GM21360 (cell line): ENCODE data around the gene SCRT2.
"Not testable (repeated sequence)": the region's sequence is repeated elsewhere in the genome, so short reads cannot be mapped to it uniquely, and the experiment has no call there.

Experiments
- ATAC-seq: cut with Tn5 transposase; IDR thresholded peaks from one replicate; pipeline ENCODE4 v1.9.1; 2021; ENCODE audit warnings: mild to moderate bottlenecking, moderate library complexity; ENCODE audit not compliant: unreplicated experiment

SCRT2 gene

DNA sequence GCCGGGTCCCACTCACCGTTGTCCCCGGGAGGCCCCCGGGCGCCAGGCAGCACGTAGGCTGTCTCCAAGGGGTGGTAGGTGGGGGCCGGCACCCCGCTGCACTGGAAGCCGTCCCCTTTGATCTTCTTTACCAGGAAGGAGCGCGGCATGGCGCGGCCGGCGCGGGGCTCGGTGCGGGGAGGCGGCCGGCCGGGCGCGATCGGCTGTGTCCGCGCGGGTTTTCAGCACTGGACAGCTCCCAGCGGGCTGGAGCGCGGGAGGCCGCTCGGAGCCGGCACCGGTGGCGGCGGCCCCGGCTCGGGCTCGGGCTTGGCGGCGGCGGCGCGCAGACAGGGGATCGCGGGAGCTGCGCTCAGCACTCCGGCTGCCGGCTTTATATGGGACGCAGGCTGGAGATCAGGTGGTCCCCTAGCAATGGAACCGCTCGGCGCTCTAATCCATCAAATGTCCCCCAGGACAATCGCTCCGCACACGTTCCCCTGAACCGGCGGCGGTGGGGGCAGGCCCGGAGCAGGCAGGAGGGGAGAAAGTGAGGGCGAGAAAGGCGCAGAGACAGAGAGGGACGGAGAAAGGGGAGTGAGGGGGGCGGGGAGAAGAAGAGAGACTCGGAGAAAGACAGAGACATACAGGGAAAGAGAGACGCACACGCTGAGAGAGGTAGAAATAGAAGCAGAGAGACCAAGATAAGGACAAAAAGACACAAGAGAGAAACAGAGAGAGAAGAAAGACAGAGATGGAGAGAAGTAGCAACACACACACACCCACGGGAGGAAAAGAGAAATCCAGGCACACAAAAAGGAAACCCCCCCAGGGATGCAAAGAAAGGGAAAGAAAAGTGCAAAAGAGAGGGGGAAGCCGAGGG lies at the start of gene SCRT2:
TSS of gene SCRT2 (minus strand) at position 350 of the 862 bp plus-strand sequence. CDS start at position 149, 201 bp downstream.
- no peak for ATAC-seq

DNA sequence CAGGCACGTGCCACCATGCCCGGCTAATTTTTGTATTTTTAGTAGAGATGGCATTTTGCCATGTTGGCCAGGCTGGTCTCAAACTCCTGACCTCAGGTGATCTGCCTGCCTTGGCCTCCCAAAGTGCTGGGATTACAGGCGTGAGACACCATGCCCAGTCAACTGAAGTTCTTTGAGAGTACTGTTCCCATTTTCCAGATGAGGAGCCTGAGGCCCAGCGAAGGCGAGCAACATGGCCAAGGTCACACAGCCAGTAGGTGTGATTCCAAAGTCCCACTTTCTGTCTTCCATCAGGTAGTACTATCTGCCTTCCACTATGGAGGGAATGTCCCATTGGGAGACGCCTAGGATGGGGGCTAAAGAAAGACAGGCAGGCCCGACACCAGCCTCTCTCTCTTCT lies 49.2 kb upstream of the SCRT2 start:
- ATAC-seq, result not testable (repeated sequence)

DNA sequence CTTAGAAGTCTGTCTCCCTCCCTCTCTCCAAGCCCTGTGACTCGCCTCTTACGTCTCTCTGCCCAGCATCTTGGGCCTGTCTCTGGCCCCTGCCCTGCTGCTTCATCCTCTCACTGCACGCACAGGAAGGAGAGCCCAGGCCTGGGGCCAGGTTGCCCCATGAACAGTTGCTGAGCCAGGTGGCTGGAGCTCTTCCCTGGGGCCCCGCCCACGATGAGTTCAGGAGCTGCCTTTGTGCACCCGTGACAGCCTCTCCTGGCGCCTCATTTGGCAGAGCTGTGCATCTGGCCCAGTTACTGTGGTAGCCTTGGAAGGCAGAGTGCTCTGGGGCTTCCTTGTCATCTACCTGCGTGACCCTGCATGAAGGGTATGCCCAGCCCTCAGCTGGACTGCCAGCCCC lies 48.2 kb upstream of the SCRT2 start:
- ATAC-seq, result no peak

DNA sequence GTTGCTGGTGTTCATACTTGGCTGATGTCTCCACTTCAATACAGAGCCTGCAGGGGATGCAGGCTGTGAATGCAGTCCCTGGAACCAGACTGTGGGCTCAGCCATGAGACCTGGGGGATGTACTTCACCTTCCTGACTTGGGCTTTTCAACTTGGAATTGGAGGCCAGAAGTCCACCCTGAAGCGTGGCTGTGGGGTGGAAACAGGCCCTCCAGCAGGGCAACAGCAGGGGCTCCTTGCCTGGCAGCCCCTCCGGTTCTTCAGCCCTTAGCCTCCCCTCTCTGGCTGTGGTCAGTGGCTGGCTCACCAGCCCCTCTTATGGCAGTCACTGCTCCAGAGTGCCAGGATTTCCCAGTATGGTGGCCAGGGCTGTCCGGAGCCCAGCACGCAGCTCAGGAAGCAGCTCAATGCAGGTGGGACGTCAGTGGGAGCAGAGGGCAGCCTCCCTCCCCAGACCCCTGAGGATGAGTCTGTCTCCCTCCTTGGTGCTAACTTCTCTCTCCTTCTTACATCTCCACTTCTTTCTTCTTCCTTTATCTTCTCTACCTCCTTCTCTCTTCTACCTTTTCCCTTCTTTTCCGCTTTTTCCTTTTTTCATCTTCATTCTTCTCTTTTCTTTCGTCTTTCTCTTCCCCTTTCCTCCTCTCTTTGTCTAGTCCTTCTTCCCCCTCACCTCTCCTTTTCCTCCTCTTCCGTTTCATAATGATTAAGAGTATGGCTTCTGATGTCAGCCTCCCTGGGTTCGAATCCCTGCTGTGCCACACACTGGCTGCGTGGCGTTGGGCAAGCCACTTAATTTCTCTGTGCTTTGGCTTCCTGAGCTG lies 47.4 kb upstream of the SCRT2 start:
- ATAC-seq, result no peak

DNA sequence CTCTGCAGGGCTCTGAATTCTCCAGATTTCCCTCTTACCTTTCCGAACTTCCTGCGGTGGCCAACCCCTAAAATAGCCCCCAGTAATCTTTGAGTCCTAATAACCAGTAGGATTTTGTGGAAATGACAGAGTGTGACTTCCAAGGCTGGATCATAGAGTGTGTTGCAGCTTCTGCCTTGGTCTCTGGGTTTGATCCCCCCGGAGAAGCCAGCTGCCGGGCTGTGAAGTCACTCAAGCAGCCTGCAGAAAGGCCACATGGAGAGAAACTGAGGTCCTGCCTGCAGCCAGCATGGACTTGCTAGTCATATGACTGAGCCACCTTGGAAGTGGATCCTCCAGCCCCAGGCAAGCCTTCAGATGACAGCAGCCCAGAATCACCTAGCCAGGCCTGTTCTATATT lies 46.3 kb upstream of the SCRT2 start:
- ATAC-seq, result no peak

DNA sequence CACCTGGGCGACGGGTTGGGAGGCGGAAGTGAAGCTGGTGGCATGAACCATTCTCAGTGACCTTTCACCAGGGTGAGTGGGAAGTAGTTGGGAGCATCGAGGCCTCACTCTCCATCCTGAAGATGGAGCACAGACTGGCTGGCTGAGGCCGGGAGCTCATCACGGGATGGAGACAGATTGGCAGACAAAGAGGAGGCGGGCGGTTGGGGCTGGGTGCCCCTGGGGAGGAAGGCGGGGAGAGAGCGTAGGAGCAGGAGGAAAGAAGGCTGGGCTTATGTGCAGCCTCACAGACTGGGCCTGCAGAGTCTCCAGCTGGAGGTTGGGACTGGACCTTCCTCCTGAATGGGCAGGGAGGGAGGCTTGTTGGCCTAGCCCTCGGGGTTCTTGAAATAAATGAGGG lies 44.2 kb upstream of the SCRT2 start:
- ATAC-seq, result no peak

DNA sequence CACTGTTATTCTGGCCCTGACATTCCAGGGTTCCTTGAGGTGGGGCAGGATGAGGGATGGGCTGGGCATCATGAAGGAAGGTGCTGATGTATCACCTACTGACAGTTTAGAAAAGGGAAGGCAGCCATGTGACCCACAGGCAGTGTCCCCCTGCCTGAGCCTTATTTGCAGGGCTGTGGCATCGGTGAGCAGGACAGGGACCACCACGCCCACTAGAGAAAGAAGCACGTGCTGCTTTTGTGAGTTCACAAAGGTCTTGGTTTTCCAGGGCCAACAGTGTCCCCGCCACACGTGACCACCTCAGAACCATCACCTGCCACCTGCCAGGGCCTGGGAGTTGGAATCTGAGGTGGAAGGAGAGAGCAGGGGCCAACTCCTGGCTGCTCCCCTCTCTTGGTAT lies 43.5 kb upstream of the SCRT2 start:
- ATAC-seq, result no peak

DNA sequence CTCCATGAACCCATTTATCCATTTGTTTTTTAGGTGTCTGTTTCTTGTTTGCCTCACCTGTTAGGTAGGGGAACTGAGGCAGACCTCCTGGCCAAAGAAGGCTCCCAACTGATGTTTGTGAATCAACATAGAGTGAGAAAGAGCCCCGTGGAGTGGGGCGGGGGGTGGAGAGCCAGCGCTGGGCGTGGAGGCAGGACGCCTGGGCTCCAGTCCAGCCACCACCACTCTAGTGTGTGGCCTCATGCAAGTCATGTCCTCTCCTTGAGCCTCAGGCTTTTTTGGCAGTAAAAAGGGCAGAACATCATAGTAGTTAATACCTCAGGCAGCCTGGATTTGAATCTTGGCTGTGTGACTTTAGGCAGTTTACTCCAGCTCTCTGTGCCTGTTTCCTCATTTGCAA lies 42.2 kb upstream of the SCRT2 start:
- no peak for ATAC-seq

DNA sequence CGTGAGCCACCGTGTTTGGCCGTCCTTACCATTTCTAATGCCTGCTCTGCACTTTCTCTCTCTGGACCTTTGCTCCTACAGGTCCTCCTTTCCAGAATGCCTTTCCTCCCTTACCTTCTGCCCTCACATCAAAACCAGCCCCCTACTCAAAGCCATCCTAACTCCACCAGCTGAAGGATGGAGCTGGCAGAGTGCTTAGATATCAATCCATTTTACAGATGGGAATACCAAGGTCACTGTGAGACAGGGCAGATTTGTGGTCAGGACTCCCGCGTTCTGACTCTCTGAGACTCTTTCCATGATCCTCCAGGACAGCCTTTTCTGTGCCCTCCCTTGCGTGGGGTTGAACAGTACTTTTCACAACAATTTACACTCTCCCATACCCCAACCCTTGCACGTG lies 41.7 kb upstream of the SCRT2 start:
- ATAC-seq, result no peak

DNA sequence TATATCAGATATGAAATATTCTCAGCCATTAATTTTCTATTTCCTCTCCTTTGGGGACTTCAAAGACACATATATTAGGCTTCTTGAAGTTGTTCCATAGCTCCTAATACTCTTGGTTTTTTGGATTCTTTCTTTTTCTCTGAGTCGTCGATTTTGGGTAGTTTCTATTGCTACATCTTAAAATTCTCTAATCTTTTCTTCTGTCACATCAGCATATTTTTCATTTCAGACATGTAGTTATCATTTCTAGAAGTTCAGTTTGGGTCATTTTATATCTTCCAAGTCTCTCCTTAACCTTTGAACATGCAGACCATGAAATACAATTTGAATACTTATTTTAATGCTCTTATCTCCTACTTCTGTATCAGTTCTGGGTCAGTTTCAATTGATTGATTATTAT lies 38.9 kb upstream of the SCRT2 start:
- ATAC-seq, result no peak

DNA sequence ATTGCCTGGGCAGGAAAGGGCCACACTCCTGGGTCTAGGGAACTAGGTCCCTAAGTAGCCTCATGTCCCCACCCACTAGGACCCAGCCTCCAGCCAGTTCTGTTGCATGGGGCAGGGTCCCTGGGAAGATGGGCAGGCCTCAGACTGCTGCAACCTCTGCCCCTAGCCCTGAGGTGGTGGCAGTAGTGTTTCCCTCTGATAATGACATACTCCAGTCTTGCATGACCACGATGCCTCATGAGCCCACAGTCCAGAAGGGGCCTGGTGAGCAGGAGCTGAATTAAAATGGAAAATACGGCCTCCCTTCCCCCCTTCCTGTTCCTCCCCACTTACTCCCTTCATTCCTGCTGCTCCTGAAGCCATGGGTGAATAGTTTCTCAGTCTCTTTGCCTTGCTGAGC lies 36.0 kb upstream of the SCRT2 start:
- no peak for ATAC-seq

DNA sequence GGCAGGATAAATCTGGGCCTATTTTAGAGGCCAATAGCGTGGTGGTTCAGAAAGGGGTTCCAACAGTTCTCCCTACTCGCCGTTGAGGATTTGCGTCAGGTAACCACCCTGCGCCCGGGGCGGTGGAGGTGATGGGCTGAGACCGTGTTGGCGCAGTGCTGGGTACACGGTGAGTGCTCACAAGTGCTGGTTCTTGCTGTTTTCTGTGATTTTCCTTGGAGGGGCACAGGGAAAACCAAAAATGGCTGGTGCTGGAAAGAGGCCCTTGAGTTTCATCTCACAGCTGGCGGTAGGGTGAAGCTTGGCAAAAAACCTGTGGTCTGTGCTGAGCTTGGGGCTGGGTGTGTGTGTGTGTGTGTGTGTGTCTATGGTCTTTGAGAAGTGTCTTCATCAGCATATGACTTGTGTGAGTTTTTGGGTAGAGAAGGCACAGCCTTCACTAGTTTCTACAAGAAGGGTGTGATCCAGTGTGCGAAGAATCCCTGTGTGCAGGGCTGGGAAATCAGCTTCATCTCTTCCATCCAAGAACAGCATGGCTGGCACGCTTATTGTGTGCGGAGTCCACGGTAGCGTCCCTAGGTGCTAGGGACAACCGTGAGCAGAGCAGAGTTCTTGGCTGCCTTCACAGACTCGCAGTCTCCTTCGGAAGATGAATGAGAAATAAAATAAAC lies 35.3 kb upstream of the SCRT2 start:
- no peak for ATAC-seq

DNA sequence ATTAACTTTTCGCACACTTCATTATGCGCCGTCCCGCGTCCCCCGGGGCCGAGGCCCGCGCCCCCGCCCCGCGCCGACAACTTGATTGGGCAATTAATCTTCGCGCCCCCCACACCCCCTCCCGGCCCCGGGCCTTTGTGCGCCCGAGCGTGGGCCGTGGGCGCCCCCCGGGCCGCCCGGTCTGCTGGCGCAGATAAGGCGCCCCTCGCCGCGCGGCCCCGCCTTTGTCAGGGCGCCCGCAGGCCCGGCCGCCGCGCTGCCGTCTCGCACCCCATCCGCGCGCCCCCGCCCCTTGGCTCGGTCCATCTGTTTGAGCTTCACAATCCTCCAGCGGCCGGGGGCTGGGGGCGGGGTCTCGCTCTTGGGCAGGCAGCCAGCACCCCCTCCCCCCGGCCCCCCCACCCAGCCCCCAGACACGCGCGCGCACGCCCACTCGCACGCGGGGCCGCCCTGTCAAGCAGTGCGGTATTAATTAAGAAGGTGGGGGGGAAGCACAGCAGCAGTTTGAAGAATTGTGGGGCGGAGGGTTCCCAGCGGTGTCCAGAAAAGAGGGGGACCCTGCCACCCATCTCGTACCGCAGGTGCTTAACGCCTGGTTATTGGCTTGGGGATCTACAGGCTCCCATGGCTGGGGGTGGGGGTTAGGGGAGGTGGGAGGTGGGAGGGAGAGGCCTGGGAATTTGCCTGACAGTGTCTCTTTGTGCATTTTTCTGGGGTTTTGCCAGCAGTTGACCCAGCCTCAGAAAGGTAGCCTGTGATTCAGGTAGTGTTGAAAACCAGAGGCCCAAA lies 34.6 kb upstream of the SCRT2 start:
- ATAC-seq, result no peak

DNA sequence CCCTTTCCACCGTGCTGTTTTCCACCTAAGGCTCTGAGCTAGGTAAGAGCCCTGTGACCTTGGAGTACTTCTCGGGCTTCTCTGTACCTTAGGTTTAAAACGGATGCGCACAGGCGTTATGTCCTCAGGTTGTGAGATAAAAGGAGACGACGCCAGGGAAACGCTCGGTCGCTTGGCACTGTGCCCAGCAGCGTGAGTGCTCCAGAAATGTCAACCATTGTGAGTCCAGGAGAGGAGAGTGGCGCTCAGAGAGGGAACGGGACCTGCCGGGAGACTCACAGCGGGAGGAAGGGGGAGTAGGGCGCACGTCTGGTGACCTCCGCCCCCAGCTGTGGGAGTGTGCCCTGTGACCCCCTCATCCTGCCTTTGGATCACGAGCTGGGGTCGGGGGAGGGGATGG lies 33.8 kb upstream of the SCRT2 start:
- ATAC-seq, result no peak

DNA sequence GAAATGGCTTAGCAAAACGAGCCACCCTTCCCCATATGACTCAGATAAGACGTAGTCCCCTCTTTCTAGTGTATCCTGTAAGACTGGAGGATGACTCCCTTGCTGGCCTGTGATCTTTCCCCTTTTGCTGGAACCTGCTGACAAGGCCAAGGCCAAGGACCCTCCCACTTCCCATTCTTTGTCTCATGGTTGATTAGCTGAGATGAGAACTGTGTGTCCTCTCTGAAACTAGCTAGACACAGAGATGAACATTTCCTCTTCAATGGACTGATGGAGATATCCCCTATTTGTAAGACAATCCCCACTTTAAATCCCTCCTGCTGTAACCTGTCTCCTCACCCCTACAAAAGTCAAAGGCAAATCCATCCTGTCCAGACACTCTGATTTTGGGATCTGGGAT lies 33.4 kb upstream of the SCRT2 start:
- ATAC-seq, result no peak

DNA sequence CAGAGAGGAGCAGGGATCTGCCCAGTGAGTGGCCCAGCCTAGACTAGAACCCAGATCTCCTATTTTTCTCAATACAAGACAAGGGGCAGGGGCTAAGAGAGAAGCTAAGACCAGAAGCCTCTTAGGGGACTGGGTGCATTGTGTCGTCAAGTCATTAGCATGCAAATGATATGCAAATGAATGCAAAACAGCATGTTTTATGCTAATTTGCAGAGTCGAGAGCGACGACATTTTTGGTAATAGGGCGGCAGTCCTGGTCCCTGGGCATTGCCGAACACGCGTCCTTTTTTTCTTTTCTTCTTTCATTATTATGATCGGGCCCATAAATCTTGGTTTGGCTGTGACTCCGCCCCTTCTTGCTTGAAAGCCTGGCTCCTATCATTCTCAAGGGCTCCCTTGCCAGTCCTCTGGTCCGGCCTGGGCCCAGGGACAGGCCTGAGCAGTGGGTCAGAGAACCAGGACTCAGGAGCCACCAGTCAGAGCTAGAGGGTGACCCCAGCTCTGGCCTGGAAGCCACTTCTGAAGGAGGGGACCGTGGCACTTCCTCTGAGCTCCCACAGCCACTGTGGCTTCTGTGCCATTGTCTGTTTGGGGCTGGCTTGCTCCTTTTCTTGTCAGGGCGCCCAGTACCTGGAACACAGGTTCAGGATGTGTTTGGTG lies 32.0 kb upstream of the SCRT2 start:
- no peak for ATAC-seq

DNA sequence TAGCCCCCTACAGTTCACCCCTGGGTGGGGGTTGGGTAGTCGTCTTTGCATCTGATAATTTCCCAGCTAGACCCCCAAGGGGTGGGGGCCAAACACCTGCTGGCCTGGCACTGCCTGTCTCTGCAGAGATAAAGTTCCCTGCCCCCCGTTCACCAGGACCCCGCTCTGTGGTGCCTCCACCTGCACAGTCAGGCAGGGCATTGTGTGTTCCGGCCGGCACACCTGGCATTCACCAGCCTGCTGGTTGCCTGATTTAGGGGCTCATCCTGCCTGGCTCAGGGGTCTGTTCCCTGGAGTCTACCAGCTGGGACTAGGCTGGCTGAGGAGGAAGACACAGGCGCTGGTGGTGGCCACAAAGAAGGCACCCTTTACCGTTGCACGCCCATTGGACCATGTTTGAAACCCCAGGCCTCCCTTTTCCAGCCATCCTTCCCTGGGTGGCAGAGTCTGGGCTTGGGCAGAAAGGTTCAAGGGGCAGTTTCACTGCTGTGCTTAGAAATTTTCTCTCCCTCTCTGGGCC lies 30.8 kb upstream of the SCRT2 start:
- ATAC-seq, result no peak

DNA sequence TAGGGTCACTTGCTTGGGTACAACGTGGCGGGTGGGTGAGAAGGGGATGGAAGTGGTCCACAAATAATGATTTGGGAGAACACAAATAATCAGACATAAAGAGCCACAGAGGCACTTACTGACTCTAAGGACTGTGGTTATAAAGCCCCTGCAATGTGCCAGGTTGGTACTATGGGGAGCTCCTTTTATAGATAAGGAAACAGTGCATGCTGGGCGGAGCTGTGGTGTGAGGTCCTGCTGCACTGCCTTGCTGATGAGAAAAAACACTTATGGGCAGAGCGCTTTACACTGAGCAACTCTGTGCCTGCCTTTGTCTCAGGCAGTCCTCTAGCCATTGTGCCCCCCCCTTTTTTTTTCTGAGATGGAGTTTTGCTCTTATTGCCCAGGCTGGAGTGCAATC lies 29.1 kb upstream of the SCRT2 start:
- no peak for ATAC-seq

DNA sequence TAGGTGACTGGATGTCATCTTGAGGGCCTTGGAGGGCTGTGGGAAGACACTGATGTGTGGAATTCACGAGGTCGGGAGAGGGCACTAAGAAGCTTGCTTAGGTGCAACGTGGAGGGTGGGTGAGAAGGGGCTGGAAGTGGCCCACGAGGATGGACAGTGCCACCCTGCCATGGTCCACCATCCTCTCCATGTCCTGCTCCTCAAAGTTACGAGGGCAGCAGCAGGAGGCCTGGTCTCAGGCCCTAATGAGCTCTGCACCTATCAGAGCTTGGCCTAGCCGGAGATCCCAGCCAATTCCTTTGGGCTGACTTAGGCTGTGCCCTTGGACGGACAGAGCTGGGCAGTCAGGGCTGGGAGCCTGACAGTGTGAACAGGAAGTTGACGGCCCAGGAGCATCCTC lies 27.8 kb upstream of the SCRT2 start:
- no peak for ATAC-seq

DNA sequence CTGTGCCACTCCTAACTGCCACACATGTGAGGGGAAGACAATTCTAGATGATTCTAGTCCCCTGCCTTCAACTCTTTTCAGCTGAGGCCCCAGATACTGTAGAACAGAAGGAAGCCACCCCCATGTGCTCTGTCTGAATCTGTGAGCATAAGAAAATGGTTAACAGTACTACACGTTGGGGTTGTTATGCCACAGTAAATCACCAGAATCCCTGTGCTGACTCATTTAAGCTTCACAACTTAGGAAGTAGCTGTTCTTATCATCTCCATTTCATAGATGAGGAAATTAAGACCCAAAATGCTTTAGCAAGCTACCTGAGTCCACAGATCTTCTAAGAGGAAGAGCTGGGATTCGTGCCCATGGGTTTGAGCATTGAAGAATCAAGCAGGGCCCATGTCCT lies 27.4 kb upstream of the SCRT2 start:
- ATAC-seq, result no peak
